HEK293 (cell line): Measurements from ENCODE around the gene IGSF3.

Experiments
- TCF7L2 ChIP-seq: IDR thresholded peaks from 2 replicates; pipeline ENCODE4 v1.6.1; 2011; ENCODE audit warnings: low read depth, mild to moderate bottlenecking, inconsistent platforms, low read length, moderate library complexity, borderline replicate concordance
- ZBTB1 ChIP-seq: fragments of 450-650 bp; formaldehyde crosslinking; IDR thresholded peaks from 2 replicates; pipeline ENCODE4 v1.5.1; 2016; ENCODE audit warnings: missing biosample characterization, missing genetic modification characterization
- ZBTB17 ChIP-seq: fragments of 450-650 bp; formaldehyde crosslinking; IDR thresholded peaks from 2 replicates; pipeline ENCODE4 v1.5.1; 2016; ENCODE audit warnings: missing biosample characterization, missing genetic modification characterization
- TF ChIP-seq, protein P1 (sequence below): sonication (generic); formaldehyde crosslinking; IDR thresholded peaks from 2 replicates; pipeline ENCODE4 v1.8.1; 2022; ENCODE audit warnings: mild to moderate bottlenecking, moderate library complexity, missing genetic modification reagents
- TF ChIP-seq, protein P2 (sequence below): fragments of 450-650 bp; formaldehyde crosslinking; IDR thresholded peaks from 2 replicates; pipeline ENCODE4 v1.5.1; 2016; ENCODE audit warnings: missing biosample characterization, missing genetic modification characterization

GRCh38 chr1:116581323-116581885, 86.1 kb downstream of the IGSF3 start:
- TF ChIP-seq, protein P1, sequence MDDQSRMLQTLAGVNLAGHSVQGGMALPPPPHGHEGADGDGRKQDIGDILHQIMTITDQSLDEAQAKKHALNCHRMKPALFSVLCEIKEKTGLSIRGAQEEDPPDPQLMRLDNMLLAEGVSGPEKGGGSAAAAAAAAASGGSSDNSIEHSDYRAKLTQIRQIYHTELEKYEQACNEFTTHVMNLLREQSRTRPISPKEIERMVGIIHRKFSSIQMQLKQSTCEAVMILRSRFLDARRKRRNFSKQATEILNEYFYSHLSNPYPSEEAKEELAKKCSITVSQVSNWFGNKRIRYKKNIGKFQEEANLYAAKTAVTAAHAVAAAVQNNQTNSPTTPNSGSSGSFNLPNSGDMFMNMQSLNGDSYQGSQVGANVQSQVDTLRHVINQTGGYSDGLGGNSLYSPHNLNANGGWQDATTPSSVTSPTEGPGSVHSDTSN (CRISPR knock-in tag): no peak
- no peak for TF ChIP-seq ZBTB1 (tag by site-specific recombination)
- TF ChIP-seq ZBTB17 (tag by site-specific recombination): no peak
- TF ChIP-seq, protein P2, sequence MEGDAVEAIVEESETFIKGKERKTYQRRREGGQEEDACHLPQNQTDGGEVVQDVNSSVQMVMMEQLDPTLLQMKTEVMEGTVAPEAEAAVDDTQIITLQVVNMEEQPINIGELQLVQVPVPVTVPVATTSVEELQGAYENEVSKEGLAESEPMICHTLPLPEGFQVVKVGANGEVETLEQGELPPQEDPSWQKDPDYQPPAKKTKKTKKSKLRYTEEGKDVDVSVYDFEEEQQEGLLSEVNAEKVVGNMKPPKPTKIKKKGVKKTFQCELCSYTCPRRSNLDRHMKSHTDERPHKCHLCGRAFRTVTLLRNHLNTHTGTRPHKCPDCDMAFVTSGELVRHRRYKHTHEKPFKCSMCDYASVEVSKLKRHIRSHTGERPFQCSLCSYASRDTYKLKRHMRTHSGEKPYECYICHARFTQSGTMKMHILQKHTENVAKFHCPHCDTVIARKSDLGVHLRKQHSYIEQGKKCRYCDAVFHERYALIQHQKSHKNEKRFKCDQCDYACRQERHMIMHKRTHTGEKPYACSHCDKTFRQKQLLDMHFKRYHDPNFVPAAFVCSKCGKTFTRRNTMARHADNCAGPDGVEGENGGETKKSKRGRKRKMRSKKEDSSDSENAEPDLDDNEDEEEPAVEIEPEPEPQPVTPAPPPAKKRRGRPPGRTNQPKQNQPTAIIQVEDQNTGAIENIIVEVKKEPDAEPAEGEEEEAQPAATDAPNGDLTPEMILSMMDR (tag by site-specific recombination): no peak
- no peak for TF ChIP-seq TCF7L2
